Frontal cortex (tissue), 4 donors: ENCODE data around the gene GPRIN3. TPM values are rescaled to one million over a fixed set of nuclear protein-coding genes. Genes with fewer than 3 reads are reported as not detected.
"Not testable (repeated sequence)": the region's sequence is repeated elsewhere in the genome, so short reads cannot be mapped to it uniquely, and the experiment has no call there.

Experiments
- DNase-seq, 2 donors: peaks; one replicate each; pipeline ENCODE4 v3.0.0; 2012; ENCODE audit warnings: low spot score in 2 of 2
- FAIRE-seq: peaks from 2 replicates; lab custom pipeline; 2012; peaks lifted over from hg19 to GRCh38; lab: Jason Lieb, UNC
- total RNA-seq: library from RNA; depleted of rRNA; stranded (reverse); fragments of >200 nt; gene quantifications from one replicate; pipeline ENCODE4 v1.2.3, GENCODE V29; 2014
- donor health status: control.
- donor health status: control.
- donor health status: control.

The GPRIN3 gene
- total RNA-seq, 1 donor from 2014 or later = 34.2 TPM

DNA sequence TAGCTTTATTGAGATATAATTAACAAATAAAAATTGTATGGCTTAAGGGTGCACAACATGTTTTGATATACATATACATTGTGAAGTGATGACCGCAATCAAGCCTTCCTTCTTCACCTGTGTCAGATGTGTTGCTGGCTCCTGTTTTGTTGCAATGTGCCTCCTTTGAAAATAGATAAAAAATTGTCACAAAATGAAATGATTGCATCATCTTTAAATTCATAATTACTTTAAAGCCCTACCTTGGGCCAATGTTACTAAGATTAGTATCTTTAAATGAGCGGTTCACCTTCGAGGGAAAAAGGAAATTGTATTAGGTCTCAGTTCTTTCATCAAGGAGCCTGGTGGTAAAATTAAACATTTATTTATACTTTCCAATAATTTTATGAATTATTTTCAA lies 77.3 kb downstream of the GPRIN3 start:
- FAIRE-seq = no peak

GRCh38 chr4:89226665-89227574 lies 80.7 kb downstream of the GPRIN3 start:
- FAIRE-seq (no peak), DNase-seq (peak; percentile 15 to 49)

More for the DNA sequence above, 77.3 kb downstream of the GPRIN3 start:
- no peak for DNase-seq

- no peak for FAIRE-seq
- no peak for DNase-seq
These were observed 85.4 kb downstream of the GPRIN3 start for GRCh38 chr4:89222170-89222569.

DNA sequence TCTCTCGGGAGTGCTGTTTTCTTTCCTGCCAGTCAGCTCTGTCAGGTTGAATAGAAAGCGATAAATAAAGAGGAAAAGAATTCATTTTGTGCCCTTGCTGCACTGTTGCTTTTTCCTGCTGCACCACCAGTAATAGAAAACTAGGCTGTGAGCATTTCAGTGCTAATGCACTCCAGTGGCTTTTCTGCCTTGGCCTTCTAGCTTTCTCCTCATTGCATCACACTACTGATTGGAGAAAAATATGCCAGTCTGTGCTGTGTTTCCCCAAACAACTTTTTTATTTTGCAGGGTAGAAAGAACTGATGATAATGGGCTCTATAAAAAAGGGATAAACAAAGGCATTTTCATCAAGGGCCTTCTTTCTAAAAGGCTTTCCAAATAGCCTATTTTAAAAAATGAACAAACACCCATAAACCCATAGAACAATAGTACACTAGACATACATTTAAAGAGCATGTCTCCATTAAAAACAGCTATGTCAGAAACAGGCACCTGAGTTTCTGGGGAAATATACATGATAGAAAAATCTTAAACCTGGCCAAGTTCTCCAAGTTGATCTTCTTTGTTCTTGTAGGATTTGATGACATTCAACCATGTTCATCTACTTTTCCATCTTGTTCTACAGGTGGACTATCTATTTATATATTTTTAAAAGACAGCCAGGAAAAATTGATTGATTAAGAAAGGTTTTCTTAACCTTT lies 86.3 kb downstream of the GPRIN3 start:
- DNase-seq (no peak), FAIRE-seq (no peak)

GRCh38 chr4:89218587-89218986 lies 89.0 kb downstream of the GPRIN3 start:
- DNase-seq = no peak
- no peak for FAIRE-seq

DNA sequence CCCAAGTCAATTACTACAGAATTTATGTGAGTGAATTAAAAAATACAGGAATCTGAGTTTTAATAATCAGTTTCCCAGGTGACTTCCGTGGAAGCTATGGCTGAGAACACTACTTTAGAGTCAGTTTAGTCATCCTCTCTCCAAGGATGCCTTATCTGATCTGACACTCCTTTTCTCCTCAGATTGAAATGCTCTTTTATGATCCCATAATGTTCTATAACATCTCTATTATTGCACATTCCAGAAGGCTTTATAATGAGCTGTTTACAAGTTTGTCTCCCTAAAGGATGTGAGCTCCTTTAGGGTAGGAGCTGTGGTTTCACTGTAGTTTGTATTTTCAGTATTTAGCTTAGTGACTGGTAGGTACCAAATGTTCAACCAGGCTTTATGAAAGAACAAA lies 90.0 kb downstream of the GPRIN3 start:
- FAIRE-seq (no peak), DNase-seq (no peak)

- DNase-seq (no peak), FAIRE-seq (no peak)
These were observed 90.7 kb downstream of the GPRIN3 start for GRCh38 chr4:89216866-89217265.

DNA sequence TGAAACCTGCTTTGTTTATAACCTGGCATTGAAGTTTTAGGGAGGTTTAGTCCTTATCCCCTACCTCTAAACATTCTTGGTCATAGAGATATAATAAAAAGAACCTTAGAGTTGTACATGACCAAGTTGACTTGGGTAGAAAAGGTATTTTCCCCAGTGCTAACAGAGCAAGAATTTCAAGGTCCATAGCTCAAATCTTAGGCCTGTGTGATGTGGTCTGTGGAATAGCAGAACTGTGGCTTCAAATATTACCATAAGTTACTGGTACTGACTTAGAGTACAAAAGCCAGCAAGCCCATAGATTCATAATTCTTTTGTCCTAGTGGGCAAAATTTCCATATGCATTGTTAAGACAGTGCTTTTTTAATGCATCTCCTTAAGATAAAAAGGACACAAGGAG lies 91.2 kb downstream of the GPRIN3 start:
- FAIRE-seq (no peak), DNase-seq (no peak)

GRCh38 chr4:89215736-89216135 lies 91.9 kb downstream of the GPRIN3 start:
- FAIRE-seq (no peak), DNase-seq (no peak)

DNA sequence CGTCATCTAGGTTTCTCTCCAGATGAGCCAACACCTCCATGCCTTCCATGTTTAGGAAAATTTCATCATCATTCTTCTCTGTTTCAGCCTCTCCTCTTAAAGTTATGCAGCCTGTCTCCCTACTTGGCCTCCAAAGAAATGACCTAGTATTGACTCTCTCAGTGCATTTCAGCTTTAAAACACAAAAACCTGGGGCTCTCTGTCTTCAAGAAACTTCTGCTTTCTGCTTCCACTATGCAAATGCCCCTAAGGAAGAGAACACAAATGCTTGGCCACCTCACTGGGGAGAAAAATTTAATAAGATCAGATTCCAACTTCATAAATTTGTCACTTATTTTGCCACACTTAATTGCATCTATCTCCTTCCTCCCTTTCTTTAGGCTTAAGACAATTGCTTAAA lies 93.3 kb downstream of the GPRIN3 start:
- no peak for FAIRE-seq
- no peak for DNase-seq

DNA sequence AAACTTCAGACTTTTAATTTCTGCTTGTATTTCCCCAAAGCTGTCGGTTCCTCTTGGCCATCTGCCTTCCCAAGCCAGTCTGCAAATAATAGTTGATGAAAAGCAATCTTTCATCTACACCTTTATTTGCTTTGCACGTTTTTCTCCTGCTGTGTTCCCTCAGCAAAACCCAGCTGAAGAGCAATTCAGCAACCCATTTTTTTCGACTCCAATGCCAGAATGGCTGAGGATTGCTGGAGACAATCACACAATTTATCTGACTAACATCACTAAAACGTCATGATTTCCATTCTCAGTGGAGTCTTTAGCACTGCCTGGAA lies 94.3 kb downstream of the GPRIN3 start:
- DNase-seq (no peak), FAIRE-seq (no peak)

GRCh38 chr4:89212666-89213381 lies 94.8 kb downstream of the GPRIN3 start:
- DNase-seq (no peak), FAIRE-seq (no peak)

GRCh38 chr4:89204624-89205023 lies 103.0 kb downstream of the GPRIN3 start:
- FAIRE-seq (no peak), DNase-seq (no peak)

- FAIRE-seq (no peak), DNase-seq (no peak)
These were observed 103.7 kb downstream of the GPRIN3 start for GRCh38 chr4:89203902-89204301.

GRCh38 chr4:89199394-89199793 lies 108.2 kb downstream of the GPRIN3 start:
- DNase-seq, FAIRE-seq: not testable (repeated sequence)

GRCh38 chr4:89197920-89198319 lies 109.7 kb downstream of the GPRIN3 start:
- FAIRE-seq (no peak), DNase-seq (no peak)

GRCh38 chr4:89196745-89197144 lies 110.9 kb downstream of the GPRIN3 start:
- no peak for FAIRE-seq

DNA sequence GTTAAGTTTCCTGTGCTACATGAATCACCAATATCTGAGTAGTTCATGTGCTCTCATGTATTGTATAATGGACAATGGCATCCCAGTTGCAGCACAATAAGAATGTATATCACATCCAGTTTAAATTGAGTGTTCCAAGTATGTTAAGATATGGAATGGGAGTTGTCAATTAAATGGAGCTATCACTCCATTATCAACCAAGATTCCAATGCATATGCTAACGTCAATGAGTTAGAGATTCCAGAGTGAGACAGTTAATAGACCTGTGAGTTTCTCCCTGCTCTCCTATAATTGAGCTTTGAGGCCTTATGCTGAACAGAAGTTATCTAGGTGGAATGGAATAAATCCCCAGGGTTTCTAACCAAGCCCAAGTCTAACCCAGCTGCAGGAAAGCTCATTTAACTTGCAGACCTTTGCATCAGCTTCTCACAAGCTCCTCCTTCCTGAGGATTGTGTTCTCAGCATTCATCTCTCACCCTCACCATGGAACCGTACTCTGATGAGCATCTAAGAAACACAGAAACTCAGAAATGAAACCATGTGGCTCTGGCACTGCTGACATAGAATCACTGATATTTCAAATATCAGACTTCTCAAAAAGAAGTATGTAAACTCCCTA lies 111.4 kb downstream of the GPRIN3 start:
- FAIRE-seq = no peak
- DNase-seq = no peak

More at GRCh38 chr4:89196745-89197144, 110.9 kb downstream of the GPRIN3 start:
- no peak for DNase-seq

- no peak for FAIRE-seq
- no peak for DNase-seq
These were observed 113.8 kb downstream of the GPRIN3 start for GRCh38 chr4:89193843-89194242.
